Skeletal muscle satellite cell (primary cell): ENCODE measurements around the gene SORCS1.

Experiments
- H3K27me3 ChIP-seq: 2 replicates; pipeline ENCODE4 v1.7.0; 2013; ENCODE audit warnings: low read length; ENCODE audit not compliant: control insufficient read depth, insufficient read depth
- H3K36me3 ChIP-seq: 2 replicates; pipeline ENCODE4 v1.7.0; 2013; ENCODE audit warnings: mild to moderate bottlenecking, control low read depth, low read length; ENCODE audit not compliant: insufficient read depth
- H3K4me1 ChIP-seq: 2 replicates; pipeline ENCODE4 v1.7.0; 2013; ENCODE audit warnings: low read length; ENCODE audit not compliant: control insufficient read depth, insufficient read depth
- H3K4me2 ChIP-seq: 2 replicates; pipeline ENCODE4 v1.7.0; 2013; ENCODE audit warnings: mild to moderate bottlenecking, low read length
- H3K4me3 ChIP-seq: 2 replicates; pipeline ENCODE4 v1.7.0; 2013; ENCODE audit warnings: low read length
- H3K9ac ChIP-seq: 2 replicates; pipeline ENCODE4 v1.7.0; 2013; ENCODE audit warnings: mild to moderate bottlenecking, low read depth, low read length, moderate library complexity
- H3K9me3 ChIP-seq: replicated peaks from 2 replicates; pipeline ENCODE4 v1.7.0; 2013; ENCODE audit warnings: mild to moderate bottlenecking, control low read depth, low read length

SORCS1 gene

DNA sequence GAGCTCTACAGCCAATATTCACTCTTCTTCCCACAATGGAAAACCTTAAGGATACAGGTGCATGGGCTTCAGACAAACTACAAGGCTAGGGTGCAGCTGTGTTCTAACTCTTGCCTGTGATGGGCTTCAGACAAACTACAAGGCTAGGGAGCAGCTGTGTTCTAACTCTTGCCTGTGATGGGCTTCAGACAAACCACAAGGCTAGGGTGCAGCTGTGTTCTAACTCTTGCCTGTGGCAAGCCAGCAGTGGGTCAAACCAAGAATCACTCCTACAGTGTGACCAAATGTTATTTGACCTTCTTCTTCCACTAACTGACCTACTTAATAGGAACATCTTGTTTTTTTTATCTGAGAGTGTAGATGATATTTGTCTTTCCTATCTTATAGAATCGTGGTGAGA, 7.4 kb downstream of the SORCS1 start:
- Histone ChIP-seq H3K4me2 (no peak overlapping the region), H3K4me1 (no peaks in the 10 kb centered on the region)

DNA sequence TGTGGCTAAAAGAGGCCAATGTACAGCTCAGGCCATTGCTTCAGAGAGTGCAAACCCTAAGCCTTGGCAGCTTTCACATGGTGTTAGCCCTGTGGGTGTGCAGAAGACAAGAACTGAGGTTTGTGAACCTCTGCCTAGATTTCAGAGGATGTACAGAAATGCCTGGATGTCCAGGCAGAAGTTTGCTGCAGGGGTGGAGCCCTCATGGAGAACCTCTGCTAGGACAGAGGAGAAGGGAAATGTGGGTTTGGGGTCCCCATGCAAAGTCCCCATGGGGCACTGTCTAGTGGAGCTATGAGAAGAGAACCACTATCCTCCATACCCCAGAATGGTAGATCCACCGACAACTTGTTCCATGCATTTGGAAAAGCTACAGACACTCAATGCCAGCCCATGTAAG, 12.4 kb downstream of the SORCS1 start:
- no peaks in the 10 kb centered on the region for H3K4me1 ChIP-seq
- no peaks in the 10 kb centered on the region for H3K36me3 ChIP-seq
- H3K27me3 ChIP-seq, result no peaks in the 10 kb centered on the region
- H3K4me3 ChIP-seq, result no peak overlapping the region
- H3K9me3 ChIP-seq, result no peaks in the 10 kb centered on the region
- H3K4me2 ChIP-seq, result no peak overlapping the region
- H3K9ac ChIP-seq, result no peak overlapping the region

More for the DNA sequence above, 7.4 kb downstream of the SORCS1 start:
- Histone ChIP-seq H3K27me3 (no peaks in the 10 kb centered on the region), H3K9ac (no peak overlapping the region), H3K9me3 (no peaks in the 10 kb centered on the region), H3K36me3 (no peaks in the 10 kb centered on the region), H3K4me3 (no peak overlapping the region)

DNA sequence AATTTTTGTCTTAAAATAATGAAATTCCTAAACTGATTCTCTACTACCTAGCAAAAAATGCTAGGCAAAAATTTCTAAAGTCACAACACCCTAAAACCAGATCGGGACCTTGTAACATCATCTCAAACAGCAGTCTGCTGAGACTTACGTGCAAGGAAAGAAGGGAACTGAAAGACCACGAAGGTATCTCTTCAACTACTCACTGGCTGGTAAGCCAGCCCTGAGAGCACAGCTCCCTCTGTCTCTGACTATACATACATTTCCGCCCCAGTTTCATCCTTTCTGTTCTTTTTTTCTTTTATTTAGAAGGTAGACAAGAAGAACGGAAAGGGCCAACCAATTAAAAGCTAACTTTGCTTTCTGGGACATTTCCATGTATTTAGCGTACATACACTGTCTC, 15.6 kb downstream of the SORCS1 start:
- Histone ChIP-seq H3K9ac (no peak overlapping the region), H3K9me3 (no peaks in the 10 kb centered on the region), H3K4me3 (no peak overlapping the region), H3K36me3 (no peaks in the 10 kb centered on the region), H3K4me2 (no peak overlapping the region), H3K4me1 (no peaks in the 10 kb centered on the region), H3K27me3 (no peaks in the 10 kb centered on the region)

DNA sequence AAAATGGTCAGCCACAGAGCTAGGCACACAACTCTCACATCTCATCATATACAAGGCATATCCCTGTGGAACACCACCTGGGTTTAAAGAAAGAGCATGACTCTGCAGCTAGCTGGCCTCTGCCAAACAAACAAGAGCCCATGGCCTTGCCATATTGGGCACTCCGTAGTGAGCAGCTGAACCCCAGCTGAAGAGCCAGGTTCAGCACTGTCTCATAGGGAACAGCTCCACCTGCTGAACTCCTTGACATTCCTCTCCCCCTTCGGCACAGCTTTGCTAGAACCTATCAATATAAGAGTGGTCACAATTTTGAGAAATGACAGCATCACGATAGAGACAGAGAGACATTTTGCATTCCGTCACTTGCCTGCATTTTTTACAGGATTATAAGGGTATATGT, 20.0 kb downstream of the SORCS1 start:
- no peak overlapping the region for H3K9ac ChIP-seq
- no peak overlapping the region for H3K4me3 ChIP-seq
- H3K9me3 ChIP-seq, result no peaks in the 10 kb centered on the region
- no peaks in the 10 kb centered on the region for H3K4me1 ChIP-seq
- H3K4me2 ChIP-seq, result no peak overlapping the region
- H3K36me3 ChIP-seq, result no peaks in the 10 kb centered on the region
- H3K27me3 ChIP-seq, result no peaks in the 10 kb centered on the region

DNA sequence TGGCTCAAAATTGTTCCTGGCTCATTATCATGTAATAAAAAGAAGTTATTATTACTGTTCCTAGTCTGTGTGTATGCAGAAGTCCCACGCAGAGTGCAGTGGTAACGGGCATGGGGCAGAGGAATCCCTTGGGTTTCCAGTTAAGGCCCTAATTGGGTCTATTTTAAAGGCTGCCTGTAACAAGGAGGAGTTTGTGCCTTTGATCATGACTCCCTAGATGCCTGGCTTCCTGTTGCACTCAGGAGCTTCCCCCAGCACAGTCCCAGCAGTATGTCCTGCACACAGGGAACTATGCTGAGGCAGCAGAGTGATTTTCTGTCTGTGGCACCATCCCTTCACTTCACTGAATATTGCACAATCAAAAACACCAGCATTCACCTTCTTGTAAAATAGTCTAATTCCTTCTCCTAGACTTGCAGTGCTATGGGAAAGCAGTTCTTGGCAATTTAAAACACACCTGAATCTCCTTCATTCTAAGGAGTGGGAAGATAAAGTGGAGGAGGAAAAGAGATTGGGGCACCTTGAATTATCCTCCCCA, 22.9 kb downstream of the SORCS1 start:
- H3K27me3 ChIP-seq, result no peaks in the 10 kb centered on the region
- no peaks in the 10 kb centered on the region for H3K9me3 ChIP-seq
- H3K9ac ChIP-seq, result no peak overlapping the region
- no peaks in the 10 kb centered on the region for H3K36me3 ChIP-seq
- no peak overlapping the region for H3K4me3 ChIP-seq
- H3K4me1 ChIP-seq, result no peaks in the 10 kb centered on the region
- no peak overlapping the region for H3K4me2 ChIP-seq

DNA sequence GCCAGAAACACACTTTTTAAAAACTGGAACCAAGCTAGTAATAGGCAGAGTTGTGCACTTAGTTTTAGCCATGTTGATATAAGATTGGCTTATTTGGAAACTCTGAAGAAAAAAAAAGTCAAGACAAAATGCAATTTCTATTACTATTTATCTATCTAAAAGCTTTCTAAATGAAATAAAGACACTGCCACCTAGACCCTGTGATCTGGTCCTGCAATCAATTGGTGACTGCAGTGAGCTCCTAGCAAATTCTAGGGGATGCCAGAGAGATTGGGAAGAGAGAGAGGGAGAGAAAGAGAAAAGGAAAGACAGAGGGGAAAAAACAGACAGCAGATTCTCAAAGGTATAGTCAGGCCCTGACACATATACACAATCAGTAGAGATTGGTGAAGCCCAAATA, 25.3 kb downstream of the SORCS1 start:
- H3K4me2 ChIP-seq, result no peak overlapping the region
- no peaks in the 10 kb centered on the region for H3K36me3 ChIP-seq
- H3K27me3 ChIP-seq, result no peaks in the 10 kb centered on the region
- no peak overlapping the region for H3K4me3 ChIP-seq
- H3K9me3 ChIP-seq, result no peaks in the 10 kb centered on the region
- no peak overlapping the region for H3K9ac ChIP-seq
- H3K4me1 ChIP-seq, result no peaks in the 10 kb centered on the region

DNA sequence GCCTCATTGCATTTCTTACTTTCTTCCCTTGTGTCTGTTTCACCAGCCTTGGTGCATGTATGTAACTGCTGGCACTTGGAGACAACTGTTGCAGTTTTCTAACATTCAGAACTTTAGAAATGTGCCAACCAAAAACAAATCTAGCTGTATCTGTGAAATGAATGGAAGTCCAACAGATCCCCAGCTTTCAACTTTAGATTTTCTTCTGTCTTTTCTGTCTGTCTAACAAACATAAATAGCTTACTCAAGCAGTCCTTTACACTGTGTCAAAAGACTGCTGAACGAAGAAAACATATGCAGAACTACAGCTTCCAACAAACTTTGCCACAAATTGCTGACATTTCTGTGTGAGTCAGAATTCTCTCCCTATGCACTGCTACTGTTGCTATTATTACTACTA, 30.9 kb downstream of the SORCS1 start:
- H3K9me3 ChIP-seq, result no peaks in the 10 kb centered on the region
- no peak overlapping the region for H3K4me2 ChIP-seq
- H3K27me3 ChIP-seq, result no peaks in the 10 kb centered on the region
- no peaks in the 10 kb centered on the region for H3K4me1 ChIP-seq
- no peak overlapping the region for H3K4me3 ChIP-seq
- H3K36me3 ChIP-seq, result no peaks in the 10 kb centered on the region
- H3K9ac ChIP-seq, result no peak overlapping the region

DNA sequence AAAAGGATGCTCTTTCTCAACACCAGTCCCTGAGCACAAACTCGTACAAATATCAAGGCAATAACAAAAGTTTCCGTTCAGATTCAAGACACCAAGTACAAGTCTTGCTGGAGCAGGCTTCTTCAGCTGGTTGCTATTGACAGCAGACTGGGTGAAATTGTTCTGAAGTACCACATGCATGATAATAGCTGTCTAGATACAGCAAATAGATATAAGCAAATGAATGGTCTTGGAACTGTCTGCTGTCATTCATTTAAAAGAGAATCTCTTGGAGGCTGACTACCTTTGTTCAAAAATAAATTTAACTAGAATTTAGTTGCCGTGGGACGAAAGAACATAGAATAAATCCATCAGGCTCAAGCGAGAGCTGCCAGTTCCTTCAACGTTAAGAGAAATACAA, 35.5 kb downstream of the SORCS1 start:
- Histone ChIP-seq H3K9me3 (peaks cover 12% of the 10 kb centered on the region), H3K4me3 (no peak overlapping the region), H3K36me3 (no peaks in the 10 kb centered on the region), H3K4me2 (no peak overlapping the region), H3K27me3 (no peaks in the 10 kb centered on the region), H3K9ac (no peak overlapping the region), H3K4me1 (no peaks in the 10 kb centered on the region)

DNA sequence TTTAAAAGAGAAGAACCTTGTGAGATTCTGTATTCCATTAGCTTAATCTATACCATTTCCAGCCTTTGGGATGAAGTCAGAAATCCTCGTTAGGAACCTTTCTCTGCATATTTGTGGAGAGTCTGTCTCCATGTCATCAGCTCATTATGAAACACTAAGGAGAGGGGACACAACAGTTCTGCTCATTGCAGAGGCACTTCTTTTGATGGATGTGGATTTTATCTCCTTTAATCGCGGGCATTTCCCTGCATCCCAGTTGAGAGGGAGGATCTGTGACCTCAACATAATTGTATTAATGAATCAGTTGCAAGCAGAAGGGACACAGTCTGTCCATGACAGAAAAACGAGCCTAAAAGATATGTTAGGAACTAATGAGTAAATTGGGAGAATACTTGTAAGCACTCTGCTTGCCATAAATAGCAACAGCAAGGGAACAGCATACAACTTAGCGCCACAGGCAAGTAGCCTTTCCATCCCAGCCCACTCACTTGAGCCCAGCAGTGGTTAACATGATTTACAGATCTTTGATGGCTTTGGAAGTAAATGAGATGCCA, 37.9 kb downstream of the SORCS1 start:
- H3K4me1 ChIP-seq, result no peaks in the 10 kb centered on the region
- H3K9ac ChIP-seq, result no peak overlapping the region
- no peak overlapping the region for H3K4me3 ChIP-seq
- no peak overlapping the region for H3K4me2 ChIP-seq
- peaks cover 12% of the 10 kb centered on the region for H3K9me3 ChIP-seq
- H3K27me3 ChIP-seq, result no peaks in the 10 kb centered on the region
- no peaks in the 10 kb centered on the region for H3K36me3 ChIP-seq

DNA sequence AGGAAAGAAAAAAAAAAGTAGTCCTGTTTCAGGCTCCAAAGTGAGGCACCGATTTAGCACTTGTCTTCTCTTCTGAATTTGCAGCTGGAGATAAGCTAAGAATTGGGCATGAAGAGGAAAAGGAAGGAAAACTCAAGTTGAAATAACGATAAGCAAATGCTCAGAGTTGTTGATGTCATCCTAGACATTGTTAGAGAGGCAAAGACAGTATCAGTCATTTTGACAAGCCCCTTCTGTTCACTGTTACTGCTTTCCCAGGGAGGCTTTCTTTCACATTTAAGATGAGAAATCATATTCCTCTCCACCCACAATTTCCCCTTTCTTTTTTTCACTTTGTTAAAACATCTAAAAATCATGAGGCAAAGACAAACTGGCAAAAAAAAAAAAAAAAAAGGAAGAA, 41.8 kb downstream of the SORCS1 start:
- Histone ChIP-seq H3K4me3 (no peak overlapping the region), H3K36me3 (no peaks in the 10 kb centered on the region), H3K9me3 (peaks cover 8% of the 10 kb centered on the region)

DNA sequence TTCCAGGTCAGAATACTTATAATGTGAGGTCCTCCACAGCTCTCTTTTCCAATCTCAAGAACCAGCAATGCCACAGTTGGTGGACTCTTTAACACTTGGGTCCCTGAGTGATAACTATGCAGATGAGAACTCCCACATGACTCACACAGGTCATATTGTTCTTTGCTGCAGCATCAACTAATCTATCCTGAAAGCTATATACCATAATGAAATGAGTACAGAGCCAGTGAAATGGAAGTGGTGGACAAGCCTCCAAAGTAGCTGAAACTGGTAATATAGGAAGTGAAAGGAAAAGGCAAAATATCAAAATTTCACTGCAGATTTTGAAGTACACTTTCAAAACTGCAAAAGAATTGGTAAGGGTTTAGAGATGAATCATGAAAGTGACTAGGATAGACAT, 45.6 kb downstream of the SORCS1 start:
- no peak overlapping the region for H3K4me2 ChIP-seq
- peaks cover 3% of the 10 kb centered on the region for H3K9me3 ChIP-seq
- H3K9ac ChIP-seq, result no peak overlapping the region
- no peaks in the 10 kb centered on the region for H3K4me1 ChIP-seq
- H3K4me3 ChIP-seq, result no peak overlapping the region
- no peaks in the 10 kb centered on the region for H3K27me3 ChIP-seq
- H3K36me3 ChIP-seq, result no peaks in the 10 kb centered on the region

More for the DNA sequence above, 41.8 kb downstream of the SORCS1 start:
- Histone ChIP-seq H3K27me3 (no peaks in the 10 kb centered on the region), H3K9ac (no peak overlapping the region), H3K4me2 (no peak overlapping the region), H3K4me1 (no peaks in the 10 kb centered on the region)

DNA sequence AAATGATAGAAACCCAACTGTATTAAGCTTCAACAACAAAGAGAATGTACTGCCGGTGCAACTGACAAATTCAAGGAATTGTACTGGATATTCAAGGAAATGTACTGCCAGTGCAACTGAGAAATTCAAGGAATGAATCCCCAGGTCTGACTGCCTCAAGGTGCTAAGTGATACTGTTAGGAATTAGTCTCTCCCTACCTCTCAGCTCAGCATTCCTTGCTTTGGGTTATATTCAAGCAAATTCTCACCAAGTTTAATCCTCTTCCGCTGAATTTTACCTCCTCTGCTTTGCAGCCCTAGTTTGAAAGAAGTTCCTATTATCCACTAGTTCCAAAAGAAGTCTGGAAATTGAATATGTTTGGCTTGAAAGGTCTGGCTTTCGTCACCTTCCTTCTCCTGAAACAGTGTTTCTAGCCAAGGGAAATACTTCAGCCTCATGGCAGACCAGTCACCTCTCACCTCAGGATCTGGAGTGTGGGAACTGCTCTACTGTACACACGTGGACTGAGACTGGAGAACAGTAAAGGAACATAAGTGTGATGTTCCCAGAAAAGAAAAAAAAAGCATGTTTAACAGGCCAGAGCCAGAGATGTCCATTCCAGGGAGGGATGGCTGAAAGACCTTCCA, 60.4 kb downstream of the SORCS1 start:
- Histone ChIP-seq H3K9ac (no peak overlapping the region), H3K9me3 (peaks cover 3% of the 10 kb centered on the region), H3K4me3 (no peak overlapping the region), H3K4me2 (no peak overlapping the region), H3K36me3 (no peaks in the 10 kb centered on the region), H3K4me1 (no peaks in the 10 kb centered on the region), H3K27me3 (no peaks in the 10 kb centered on the region)
